Panc1 (cell line): ENCODE data around the gene PTH. TPM values are rescaled to one million over a fixed set of nuclear protein-coding genes. Genes with fewer than 3 reads are reported as not detected.

Experiments
- ATAC-seq: fragments of 200-7000 bp; cut with Tn5 transposase; 2 replicates; pipeline ENCODE4 v1.9.1; 2020; ENCODE audit warnings: mild to moderate bottlenecking, moderate library complexity
- BruUV-seq: library from RNA; stranded (reverse); fragments of 400-500 nt; replicated peaks from 2 replicates; lab custom pipeline; 2021; lab: Mats Ljungman, UMichigan
- CTCF ChIA-PET: fragments of 300-600 bp; sonication (Branson Sonifier 250); formaldehyde crosslinking; loops from one replicate; lab custom pipeline; 2022; ENCODE audit warnings: antibody characterized with exemption; lab: Charles Lee
- POLR2A ChIA-PET: fragments of 300-600 bp; sonication (Branson Sonifier 250); formaldehyde crosslinking; loops from one replicate; lab custom pipeline; 2022; ENCODE audit warnings: antibody characterized with exemption; lab: Charles Lee
- DNase-seq: peaks from one replicate; pipeline ENCODE4 v3.0.0-alpha.2; 2010; ENCODE audit warnings: low read depth, low spot score
- H3K27ac ChIP-seq: 2 replicates; pipeline ENCODE4 v1.5.1; 2011; ENCODE audit warnings: mild to moderate bottlenecking, low read length, inconsistent platforms
- H3K27me3 ChIP-seq: fragments of 200-500 bp; sonication (Bioruptor generic); 2 replicates; pipeline ENCODE4 v1.6.0; 2014; ENCODE audit warnings: low read length, inconsistent platforms; ENCODE audit not compliant: control insufficient read depth, insufficient read depth
- H3K36me3 ChIP-seq: fragments of 200-500 bp; sonication (Bioruptor generic); 2 replicates; pipeline ENCODE4 v1.5.1; 2014; ENCODE audit warnings: inconsistent platforms, mild to moderate bottlenecking, low read length, moderate library complexity; ENCODE audit not compliant: control insufficient read depth, insufficient read depth
- H3K4me1 ChIP-seq: 2 replicates; pipeline ENCODE4 v1.5.1; 2011; ENCODE audit warnings: inconsistent platforms, mild to moderate bottlenecking, low read length, moderate library complexity; ENCODE audit not compliant: control insufficient read depth, insufficient read depth
- H3K4me3 ChIP-seq, 2 experiments: 2 replicates each; pipeline ENCODE4 v1.5.1; 2011 to 2012; ENCODE audit warnings: low read depth in 2 of 2, low read length in 2 of 2, mild to moderate bottlenecking in 2 of 2, inconsistent platforms in 1 of 2, moderate library complexity in 1 of 2
- H3K9me3 ChIP-seq: fragments of 200-500 bp; sonication (Bioruptor generic); 2 replicates; pipeline ENCODE4 v1.5.1; 2014; ENCODE audit warnings: low read depth, mild to moderate bottlenecking, inconsistent platforms, low read length, moderate library complexity; ENCODE audit not compliant: control insufficient read depth, insufficient read depth
- POLR2AphosphoS5 ChIP-seq: IDR thresholded peaks from 2 replicates; pipeline ENCODE4 v1.6.1; 2012; ENCODE audit warnings: mild to moderate bottlenecking, low read depth, low read length, moderate library complexity
- REST ChIP-seq, 2 experiments: IDR thresholded peaks; 2 replicates each; pipeline ENCODE4 v1.6.1; 2011 to 2012; ENCODE audit warnings: low read depth in 2 of 2, control low read depth in 1 of 2, low read length in 1 of 2, mild to moderate bottlenecking in 1 of 2, moderate library complexity in 1 of 2; ENCODE audit not compliant: insufficient read depth in 1 of 2
- SIN3A ChIP-seq: IDR thresholded peaks from 2 replicates; pipeline ENCODE4 v1.6.1; 2012; ENCODE audit warnings: low read depth, mild to moderate bottlenecking, low read length, moderate library complexity, borderline replicate concordance; ENCODE audit not compliant: insufficient read depth
- TCF7L2 ChIP-seq: IDR thresholded peaks from 2 replicates; pipeline ENCODE4 v1.6.1; 2011; ENCODE audit warnings: mild to moderate bottlenecking, low read depth, low read length, inconsistent platforms
- in situ Hi-C: cut with HindIII; loops from 2 replicates; pipeline ENCODE4 v1.10.0; 2016; ENCODE audit warnings: low sequenced_read_pairs, low pct_unique_long_range_greater_than_20kb
- intact Hi-C: fragments of 100-400 bp; cut with micrococcal nuclease; formaldehyde crosslinking; loops from one replicate; pipeline ENCODE4 v1.10.0; 2022; ENCODE audit not compliant: unreplicated experiment
- total RNA-seq: library from RNA; stranded (reverse); gene quantifications from one replicate; pipeline ENCODE4 v1.2.1, GENCODE V29; 2021; ENCODE audit not compliant: unreplicated experiment
- TF ChIP-seq, protein P1 (sequence below): fragments of 450-650 bp; IDR thresholded peaks from 2 replicates; pipeline ENCODE4 v1.5.1; 2017; ENCODE audit warnings: mild to moderate bottlenecking

Gene PTH
- total RNA-seq, 1 experiment from 2014 or later: not detected

DNA sequence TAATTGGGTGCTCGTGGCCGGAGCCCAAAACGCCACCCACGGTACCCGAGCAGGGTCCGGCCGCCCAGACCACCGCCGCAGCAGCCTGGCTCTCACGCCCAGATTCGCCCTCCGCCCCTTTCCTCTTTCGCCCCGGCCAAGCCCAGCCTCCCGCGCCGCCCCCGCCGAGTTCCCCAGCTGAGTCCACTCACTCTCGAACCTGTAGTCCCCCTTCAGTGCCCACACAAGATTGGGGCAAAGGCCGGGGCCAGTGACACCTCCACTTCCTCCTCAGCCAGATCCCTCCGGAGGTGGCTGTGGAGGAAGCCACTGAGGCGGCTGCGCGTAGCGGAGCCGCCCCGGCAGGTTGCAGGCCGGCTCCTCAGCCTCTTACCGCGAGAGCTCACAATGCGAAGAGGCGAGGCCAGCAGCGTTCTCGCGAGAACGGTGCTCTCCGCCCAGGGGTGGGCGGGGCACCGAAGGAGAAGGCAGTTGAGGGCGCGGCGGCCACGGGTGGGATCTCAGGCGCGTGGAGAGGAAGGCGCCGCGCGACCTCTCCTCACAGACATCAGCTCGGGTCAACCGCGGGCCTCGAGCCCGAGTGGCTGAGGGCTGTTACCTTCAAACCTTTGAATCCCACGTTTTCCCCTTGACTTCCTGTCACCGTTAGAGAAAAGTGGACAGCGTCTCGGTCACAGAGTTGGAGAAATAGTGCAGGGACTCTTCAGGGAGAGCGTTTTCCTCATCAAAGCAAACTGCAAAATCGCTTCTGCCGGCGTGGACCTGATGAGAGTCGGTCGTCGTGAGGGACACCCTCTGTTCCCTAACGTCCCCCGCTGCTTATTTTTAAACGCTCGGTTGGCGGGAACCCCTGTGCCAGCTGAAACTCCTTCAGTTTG, 32.7 kb downstream of the PTH start, which contains the start of gene BTBD10:
Gene BTBD10, minus strand, starts transcription at position 322 of the 878 bp plus-strand sequence. CDS start 18,098 bp downstream, outside the sequence.
- CTCF ChIA-PET: interaction anchor here (0.7 to 0.8 kb wide), 2 partner anchors 14 to 257 kb away, joined by 3 read pairs; no protein-coding TSS in a partner anchor
- POLR2A ChIA-PET: interaction anchor here (0.5 to 1.1 kb wide), 5 partner anchors 9 to 253 kb away, joined by 3 to 5 read pairs (median 4); no protein-coding TSS in a partner anchor
- peaks cover 9% of the 10 kb centered on the region for H3K4me1 ChIP-seq
- ATAC-seq: peak; percentile 99
- peak within 1 kb of the TSS; percentile 91 for H3K27ac ChIP-seq
- no peaks in the 10 kb centered on the region for H3K9me3 ChIP-seq
- no peaks in the 10 kb centered on the region for H3K27me3 ChIP-seq
- H3K4me3 ChIP-seq: peak within 1 kb of the TSS; percentile 92 to 97
- TF ChIP-seq REST (IDR thresholded peaks at IDR 0.05; ENCODE audit: insufficient read depth in 1 of 2, low read depth in 2 of 2, low read length in 1 of 2): peak; percentile 15 to 66; a peak in 3 of 4 replicates
- peak; percentile 90; the same call in 1 of the 2 replicates for TF ChIP-seq SIN3A
- TF ChIP-seq TCF7L2: no peak
- TF ChIP-seq, protein P1, sequence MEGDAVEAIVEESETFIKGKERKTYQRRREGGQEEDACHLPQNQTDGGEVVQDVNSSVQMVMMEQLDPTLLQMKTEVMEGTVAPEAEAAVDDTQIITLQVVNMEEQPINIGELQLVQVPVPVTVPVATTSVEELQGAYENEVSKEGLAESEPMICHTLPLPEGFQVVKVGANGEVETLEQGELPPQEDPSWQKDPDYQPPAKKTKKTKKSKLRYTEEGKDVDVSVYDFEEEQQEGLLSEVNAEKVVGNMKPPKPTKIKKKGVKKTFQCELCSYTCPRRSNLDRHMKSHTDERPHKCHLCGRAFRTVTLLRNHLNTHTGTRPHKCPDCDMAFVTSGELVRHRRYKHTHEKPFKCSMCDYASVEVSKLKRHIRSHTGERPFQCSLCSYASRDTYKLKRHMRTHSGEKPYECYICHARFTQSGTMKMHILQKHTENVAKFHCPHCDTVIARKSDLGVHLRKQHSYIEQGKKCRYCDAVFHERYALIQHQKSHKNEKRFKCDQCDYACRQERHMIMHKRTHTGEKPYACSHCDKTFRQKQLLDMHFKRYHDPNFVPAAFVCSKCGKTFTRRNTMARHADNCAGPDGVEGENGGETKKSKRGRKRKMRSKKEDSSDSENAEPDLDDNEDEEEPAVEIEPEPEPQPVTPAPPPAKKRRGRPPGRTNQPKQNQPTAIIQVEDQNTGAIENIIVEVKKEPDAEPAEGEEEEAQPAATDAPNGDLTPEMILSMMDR: no peak
- peak; percentile 96 for TF ChIP-seq POLR2AphosphoS5
- BruUV-seq: TSS peak; percentile 99
- peak; percentile 80 for DNase-seq
- in situ Hi-C loops (no loop called here), intact Hi-C loops (loop anchor here (10.0 kb wide), 1 partner anchor 202 kb away; the partner anchor contains the start of gene FAR1)
- H3K36me3 ChIP-seq: no peaks in the 10 kb centered on the region

- Histone ChIP-seq H3K27ac (peak overlapping the region; percentile 91), H3K27me3 (no peaks in the 10 kb centered on the region), H3K36me3 (no peaks in the 10 kb centered on the region), H3K4me3 (peak overlapping the region; percentile 92 to 97), H3K9me3 (no peaks in the 10 kb centered on the region), H3K4me1 (peaks cover 9% of the 10 kb centered on the region)
- TF ChIP-seq, protein P1: 0 out of 2 replicates have a peak, but pooled peaks have one; percentile 5
- no peak for TF ChIP-seq TCF7L2
- in situ Hi-C loops: no loop called here
- ChIA-PET CTCF (no interaction called here), POLR2A (interaction anchor here (0.5 to 1.1 kb wide), 4 partner anchors 10 to 254 kb away, joined by 3 to 5 read pairs (median 4); no protein-coding TSS in a partner anchor)
- intact Hi-C loops: loop anchor here (10.0 kb wide), 1 partner anchor 202 kb away; the partner anchor contains the start of gene FAR1
- no TSS peak for BruUV-seq
- DNase-seq (no peak), ATAC-seq (peak; percentile 84)
Measured at GRCh38 chr11:13462311-13462900, 33.4 kb downstream of the PTH start.
